Measurements from ENCODE around the gene LRRC32.

- no peak for TF ChIP-seq CTCF (IDR thresholded peaks at IDR 0.05)
- no peak for TF ChIP-seq POLR2AphosphoS5 (IDR thresholded peaks at IDR 0.05)
- no peak for TF ChIP-seq POLR2A (IDR thresholded peaks at IDR 0.05)
Observed at GRCh38 chr11:76676636-76677457, 6.3 kb upstream of the LRRC32 start.
